Peyer's patch (tissue), 4 donors: ENCODE measurements around the gene UGGT1.

Experiments
- POLR2A ChIP-seq, 2 donors: fragments of 450-650 bp; IDR thresholded peaks; one replicate each; pipeline ENCODE4 v1.5.1; 2017; ENCODE audit warnings: antibody characterized with exemption in 2 of 2, mild to moderate bottlenecking in 2 of 2, moderate library complexity in 2 of 2
- TF ChIP-seq, protein P1 (sequence below), 6 experiments: fragments of 450-650 bp in 4 of 6; fragments of 200-600 bp in 2 of 6; sonication (generic) in 1 of 6; IDR thresholded peaks; one replicate each; pipeline ENCODE4 v1.5.1; 2017 to 2019; ENCODE audit warnings: antibody characterized with exemption in 6 of 6, mild to moderate bottlenecking in 3 of 6, moderate library complexity in 1 of 6

DNA sequence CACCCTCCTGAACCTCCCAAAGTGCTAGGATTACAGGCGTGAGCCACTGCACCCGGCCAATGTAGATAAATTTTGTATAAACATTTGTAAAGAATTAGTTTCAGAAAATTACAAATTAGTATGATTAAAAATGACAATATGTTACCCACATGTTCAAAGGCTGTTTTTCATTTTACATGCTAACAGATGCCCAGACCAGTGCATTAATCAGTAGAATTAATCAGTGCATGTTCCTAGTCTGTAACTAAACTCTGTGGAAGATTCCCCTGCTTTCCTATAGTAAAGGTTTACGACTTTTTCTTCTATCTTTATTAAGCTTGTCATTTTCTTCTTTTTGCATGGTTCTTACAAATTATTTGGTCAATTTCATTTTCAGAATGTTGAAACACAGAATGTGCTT lies 65.8 kb downstream of the UGGT1 start:
- TF ChIP-seq, protein P1, sequence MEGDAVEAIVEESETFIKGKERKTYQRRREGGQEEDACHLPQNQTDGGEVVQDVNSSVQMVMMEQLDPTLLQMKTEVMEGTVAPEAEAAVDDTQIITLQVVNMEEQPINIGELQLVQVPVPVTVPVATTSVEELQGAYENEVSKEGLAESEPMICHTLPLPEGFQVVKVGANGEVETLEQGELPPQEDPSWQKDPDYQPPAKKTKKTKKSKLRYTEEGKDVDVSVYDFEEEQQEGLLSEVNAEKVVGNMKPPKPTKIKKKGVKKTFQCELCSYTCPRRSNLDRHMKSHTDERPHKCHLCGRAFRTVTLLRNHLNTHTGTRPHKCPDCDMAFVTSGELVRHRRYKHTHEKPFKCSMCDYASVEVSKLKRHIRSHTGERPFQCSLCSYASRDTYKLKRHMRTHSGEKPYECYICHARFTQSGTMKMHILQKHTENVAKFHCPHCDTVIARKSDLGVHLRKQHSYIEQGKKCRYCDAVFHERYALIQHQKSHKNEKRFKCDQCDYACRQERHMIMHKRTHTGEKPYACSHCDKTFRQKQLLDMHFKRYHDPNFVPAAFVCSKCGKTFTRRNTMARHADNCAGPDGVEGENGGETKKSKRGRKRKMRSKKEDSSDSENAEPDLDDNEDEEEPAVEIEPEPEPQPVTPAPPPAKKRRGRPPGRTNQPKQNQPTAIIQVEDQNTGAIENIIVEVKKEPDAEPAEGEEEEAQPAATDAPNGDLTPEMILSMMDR (IDR thresholded peaks at IDR 0.05), result no peak
- TF ChIP-seq POLR2A (IDR thresholded peaks at IDR 0.05), result no peak
